BJ (cell line): ENCODE measurements around the gene RGS12. TPM values are rescaled to one million over a fixed set of nuclear protein-coding genes. Genes with fewer than 3 reads are reported as not detected.

Experiments used
- CTCF ChIA-PET: fragments of 350-600 bp; formaldehyde crosslinking; extraction: SDS; loops from one replicate; lab custom pipeline; 2021; ENCODE audit warnings: antibody characterized with exemption, inconsistent platforms; lab: Yijun Ruan, JAX
- POLR2A ChIA-PET: fragments of 300-600 bp; sonication (Branson Sonifier 250); formaldehyde crosslinking; extraction: SDS; loops from one replicate; lab custom pipeline; 2021; ENCODE audit warnings: antibody characterized with exemption; lab: Charles Lee
- DNase-seq: peaks from one replicate; pipeline ENCODE4 v3.0.0-alpha.2; 2011; ENCODE audit warnings: low read depth
- H3K27me3 ChIP-seq: 2 replicates; pipeline ENCODE4 v1.6.0; 2011; ENCODE audit warnings: low read length; ENCODE audit not compliant: control insufficient read depth, insufficient read depth
- H3K36me3 ChIP-seq: 2 replicates; pipeline ENCODE4 v1.5.1; 2011; ENCODE audit warnings: low read length; ENCODE audit not compliant: control insufficient read depth, insufficient read depth
- H3K4me3 ChIP-seq: 2 replicates; pipeline ENCODE4 v1.5.1; 2011; ENCODE audit warnings: low read depth, mild to moderate bottlenecking, control low read depth, low read length
- polyA plus RNA-seq: library from polyadenylated mRNA; depleted of rRNA; stranded (reverse); fragments of >200 nt; gene quantifications from 2 replicates; pipeline ENCODE4 v1.2.3, GENCODE V29; 2011
- TF ChIP-seq, protein P1 (sequence below): IDR thresholded peaks from 2 replicates; pipeline ENCODE4 v1.5.1; 2011; ENCODE audit warnings: low read depth, mild to moderate bottlenecking, control low read depth, inconsistent platforms, low read length, moderate library complexity; ENCODE audit not compliant: insufficient read depth

The RGS12 gene
- polyA plus RNA-seq, 1 experiment = 16.3 TPM

DNA sequence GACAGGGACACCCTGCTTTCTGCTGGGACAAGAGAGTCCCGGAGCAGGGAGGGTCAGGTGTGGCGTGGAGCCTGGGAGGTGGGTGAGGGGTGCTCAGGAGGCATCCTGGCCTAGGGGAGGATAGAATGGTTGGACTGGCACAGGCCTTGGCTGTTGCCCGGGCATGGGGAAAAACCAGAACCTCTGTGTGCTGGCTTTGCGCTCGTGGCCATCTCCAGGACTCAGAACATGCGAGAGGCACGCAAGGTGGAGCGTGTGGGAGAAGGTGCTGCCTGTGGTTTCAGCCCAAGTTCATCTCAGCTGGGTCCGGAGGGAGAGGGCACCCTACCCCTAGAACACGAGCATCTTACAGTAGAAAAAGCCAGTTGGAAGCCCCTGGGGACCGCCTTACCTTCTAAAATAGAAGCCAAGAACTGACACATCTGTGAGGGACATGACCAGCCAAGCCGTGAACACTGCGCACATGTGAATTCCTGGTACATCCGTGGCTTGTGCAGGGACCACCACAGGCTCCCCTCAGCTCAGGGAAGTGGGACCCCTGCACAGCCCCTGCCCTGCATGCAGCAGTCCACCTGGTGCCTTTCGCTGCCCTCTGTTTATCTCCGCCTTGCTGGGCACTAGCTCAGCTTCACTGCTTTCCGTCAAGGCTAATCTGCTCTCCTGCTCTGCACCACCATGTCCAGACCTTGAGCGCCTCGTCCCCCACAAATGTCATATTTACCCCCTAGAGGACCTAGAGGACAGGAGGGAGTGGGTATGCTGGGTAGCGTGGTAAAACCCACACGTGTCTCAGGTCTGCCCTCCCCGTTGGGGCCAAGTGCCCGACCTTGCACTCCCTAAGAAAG lies 30.4 kb upstream of the RGS12 start:
- no peak for DNase-seq
- TF ChIP-seq, protein P1, sequence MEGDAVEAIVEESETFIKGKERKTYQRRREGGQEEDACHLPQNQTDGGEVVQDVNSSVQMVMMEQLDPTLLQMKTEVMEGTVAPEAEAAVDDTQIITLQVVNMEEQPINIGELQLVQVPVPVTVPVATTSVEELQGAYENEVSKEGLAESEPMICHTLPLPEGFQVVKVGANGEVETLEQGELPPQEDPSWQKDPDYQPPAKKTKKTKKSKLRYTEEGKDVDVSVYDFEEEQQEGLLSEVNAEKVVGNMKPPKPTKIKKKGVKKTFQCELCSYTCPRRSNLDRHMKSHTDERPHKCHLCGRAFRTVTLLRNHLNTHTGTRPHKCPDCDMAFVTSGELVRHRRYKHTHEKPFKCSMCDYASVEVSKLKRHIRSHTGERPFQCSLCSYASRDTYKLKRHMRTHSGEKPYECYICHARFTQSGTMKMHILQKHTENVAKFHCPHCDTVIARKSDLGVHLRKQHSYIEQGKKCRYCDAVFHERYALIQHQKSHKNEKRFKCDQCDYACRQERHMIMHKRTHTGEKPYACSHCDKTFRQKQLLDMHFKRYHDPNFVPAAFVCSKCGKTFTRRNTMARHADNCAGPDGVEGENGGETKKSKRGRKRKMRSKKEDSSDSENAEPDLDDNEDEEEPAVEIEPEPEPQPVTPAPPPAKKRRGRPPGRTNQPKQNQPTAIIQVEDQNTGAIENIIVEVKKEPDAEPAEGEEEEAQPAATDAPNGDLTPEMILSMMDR = no peak
- no peaks in the 10 kb centered on the region for H3K36me3 ChIP-seq
- no peaks in the 10 kb centered on the region; the same call in 1 of the 2 replicates for H3K27me3 ChIP-seq
- H3K4me3 ChIP-seq = no peak overlapping the region
- ChIA-PET POLR2A (no interaction called here), CTCF (no interaction called here)

DNA sequence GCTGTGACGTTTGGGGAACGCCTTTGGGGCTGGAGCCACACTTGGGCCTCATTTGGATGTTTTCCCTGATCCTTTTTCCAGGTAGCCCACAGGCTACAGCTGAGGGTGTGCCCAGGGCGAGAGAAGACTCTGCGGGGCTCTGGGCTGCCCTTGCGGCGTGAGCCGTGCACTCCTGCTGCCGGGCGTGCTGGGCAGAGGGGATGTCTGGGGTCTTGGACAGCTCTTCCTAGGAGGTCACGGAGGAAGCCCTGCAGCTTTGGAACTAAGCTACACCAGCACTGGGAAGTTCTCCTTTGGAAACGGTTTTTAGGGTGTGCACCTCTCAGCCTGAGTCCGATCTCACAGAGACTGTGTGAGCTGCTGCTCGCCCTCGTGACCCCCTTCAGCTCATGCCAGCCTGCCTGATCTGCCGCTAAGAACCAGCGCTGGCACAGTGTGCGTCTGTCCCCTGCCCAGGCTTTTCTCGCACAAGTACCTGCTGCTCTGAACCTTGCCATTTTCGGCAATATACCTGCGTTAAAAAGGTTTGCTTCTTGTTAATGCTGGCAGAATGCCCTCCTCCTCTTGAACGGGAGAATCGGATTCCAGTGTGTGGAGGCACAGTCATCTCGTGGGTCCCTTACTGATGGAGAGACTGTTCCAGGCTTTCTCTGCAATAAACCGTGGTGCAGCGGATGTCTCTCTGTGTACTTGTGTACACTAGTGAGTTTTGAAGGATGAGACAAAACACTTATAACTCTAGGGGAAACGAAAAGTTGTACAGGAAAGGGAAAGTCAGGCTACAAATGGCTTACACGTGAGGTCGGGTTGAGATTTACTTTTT lies 29.6 kb upstream of the RGS12 start:
- H3K36me3 ChIP-seq = no peaks in the 10 kb centered on the region
- TF ChIP-seq, protein P1 = no peak
- CTCF ChIA-PET = no interaction called here
- no peak overlapping the region for H3K4me3 ChIP-seq
- no peak for DNase-seq
- POLR2A ChIA-PET = no interaction called here
- no peaks in the 10 kb centered on the region; the same call in 1 of the 2 replicates for H3K27me3 ChIP-seq

DNA sequence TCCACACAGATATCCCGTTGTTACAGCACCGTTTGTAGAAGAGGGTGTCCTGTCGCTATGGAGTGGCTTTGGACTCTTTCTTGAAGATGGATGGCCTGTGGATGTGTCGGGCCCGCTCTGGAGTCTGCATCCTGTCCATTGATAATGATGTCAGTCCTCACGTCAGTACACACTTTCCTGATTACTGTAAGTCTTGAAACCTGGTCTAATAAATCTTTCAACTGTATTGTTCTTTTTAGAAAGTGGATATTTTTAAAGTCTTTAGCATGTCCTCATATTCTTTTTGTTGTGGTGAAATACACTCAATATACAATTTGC lies 29.0 kb upstream of the RGS12 start:
- Histone ChIP-seq H3K36me3 (no peaks in the 10 kb centered on the region), H3K4me3 (no peak overlapping the region), H3K27me3 (no peaks in the 10 kb centered on the region; the same call in 1 of the 2 replicates)
- POLR2A ChIA-PET = no interaction called here
- TF ChIP-seq, protein P1 = no peak
- CTCF ChIA-PET = no interaction called here
- DNase-seq = no peak

DNA sequence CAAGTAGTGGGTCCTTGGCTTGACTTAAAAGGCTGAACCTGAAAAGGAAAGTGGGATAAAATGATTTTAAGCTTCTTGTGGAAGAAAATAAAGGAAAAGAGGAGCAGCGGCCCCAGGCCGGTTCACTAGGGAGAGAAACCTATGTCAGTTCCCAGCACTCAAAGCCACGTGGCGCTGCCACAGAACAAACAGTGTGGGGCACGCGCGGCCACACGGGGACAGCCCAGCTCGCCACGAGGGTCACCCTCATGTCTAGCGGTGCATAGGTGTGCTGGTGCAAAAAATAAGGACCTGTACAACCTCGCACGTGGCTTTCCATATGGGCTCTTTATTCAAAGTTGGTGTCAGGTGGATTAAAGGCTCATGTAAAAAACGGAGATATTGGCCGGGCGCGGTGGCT lies 26.7 kb upstream of the RGS12 start:
- TF ChIP-seq, protein P1 = no peak
- CTCF ChIA-PET = interaction anchor here (1.3 kb wide), 1 partner anchor 9 kb away, joined by 3 read pairs; no protein-coding TSS in a partner anchor
- no peak for DNase-seq
- POLR2A ChIA-PET = no interaction called here
- no peaks in the 10 kb centered on the region for H3K36me3 ChIP-seq
- no peak overlapping the region for H3K4me3 ChIP-seq
- no peaks in the 10 kb centered on the region; the same call in 1 of the 2 replicates for H3K27me3 ChIP-seq

DNA sequence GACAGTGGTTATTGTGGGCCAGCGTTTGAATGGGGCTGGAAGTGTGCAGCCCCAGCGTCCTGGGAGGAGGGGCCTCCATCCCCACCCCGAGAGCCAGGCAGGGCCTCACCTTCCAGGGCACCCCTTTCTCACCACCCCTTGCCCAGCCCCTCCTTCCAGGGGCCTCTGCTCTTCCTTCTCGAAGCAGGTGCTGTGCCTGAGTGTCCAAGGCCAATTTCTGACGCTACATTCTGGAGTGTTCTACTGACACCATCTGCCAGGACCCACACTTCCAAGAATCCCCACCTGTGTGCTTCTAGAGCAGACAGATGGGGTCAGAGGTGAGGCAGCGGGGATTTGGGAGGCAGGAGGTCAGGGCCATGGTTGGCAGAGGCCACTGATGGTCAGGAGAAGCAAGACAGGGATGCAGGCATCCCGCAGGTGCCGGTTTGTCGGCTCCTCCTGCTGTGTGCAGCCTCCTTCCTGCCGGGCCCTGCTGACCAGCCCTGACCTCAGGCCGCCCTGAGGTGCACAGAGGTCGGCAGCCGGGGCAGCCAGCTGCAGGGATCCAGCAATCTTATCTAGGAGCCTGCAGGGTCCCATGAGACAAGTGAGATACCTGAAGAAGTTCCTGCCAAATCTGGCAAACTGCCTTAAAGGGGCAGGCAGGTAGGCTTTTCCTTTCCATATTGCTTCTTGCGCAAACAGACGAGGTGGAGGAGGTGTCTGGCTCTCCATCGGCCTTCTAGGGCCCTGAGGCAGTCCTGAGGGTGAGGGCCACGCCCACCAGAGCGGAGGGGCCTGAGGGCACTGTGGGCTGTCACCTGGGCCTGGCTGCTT lies 25.0 kb upstream of the RGS12 start:
- TF ChIP-seq, protein P1 = no peak
- H3K4me3 ChIP-seq = no peak overlapping the region
- no peaks in the 10 kb centered on the region for H3K36me3 ChIP-seq
- DNase-seq = no peak
- no peaks in the 10 kb centered on the region; the same call in 1 of the 2 replicates for H3K27me3 ChIP-seq
- CTCF ChIA-PET = no interaction called here
- POLR2A ChIA-PET = no interaction called here
